ENCODE results near the gene IQGAP2.

GRCh38 chr5:76620166-76620565 is 217.1 kb downstream of the IQGAP2 start:
- no peak for TF ChIP-seq CTCF (conservative IDR thresholded peaks at IDR 0.05)
- TF ChIP-seq EZH2 (IDR thresholded peaks at IDR 0.05; ENCODE audit: low read depth): no peak
